Keratinocyte (primary cell): ENCODE results near the gene STRN3. TPM values are rescaled to one million over a fixed set of nuclear protein-coding genes. Genes with fewer than 3 reads are reported as not detected.

ENCODE experiments used
- DNase-seq: peaks from one replicate; pipeline ENCODE4 v3.0.0-alpha.2; 2011; ENCODE audit warnings: low read depth, missing footprints, low spot score
- FAIRE-seq: peaks from 2 replicates; lab custom pipeline; 2011; peaks lifted over from hg19 to GRCh38; lab: Jason Lieb, UNC
- H2AFZ ChIP-seq: 2 replicates; pipeline ENCODE4 v1.6.0; 2012; ENCODE audit warnings: low read length, control low read depth, inconsistent platforms; ENCODE audit not compliant: control insufficient read depth
- H3K27ac ChIP-seq: 2 replicates; pipeline ENCODE4 v1.5.1; 2011; ENCODE audit warnings: low read length; ENCODE audit not compliant: control insufficient read depth, insufficient read depth
- H3K27me3 ChIP-seq: 3 replicates; pipeline ENCODE4 v1.6.0; 2011; ENCODE audit warnings: low read length; ENCODE audit not compliant: control insufficient read depth, insufficient read depth; ENCODE audit errors: extremely low read depth
- H3K36me3 ChIP-seq, 2 experiments: 2 replicates in 1 of 2; 3 replicates in 1 of 2; pipeline ENCODE4 v1.5.1; 2011; ENCODE audit warnings: low read length in 2 of 2, mild to moderate bottlenecking in 1 of 2; ENCODE audit not compliant: control insufficient read depth in 2 of 2, insufficient read depth in 2 of 2; ENCODE audit errors: extremely low read depth in 1 of 2
- H3K4me1 ChIP-seq: 3 replicates; pipeline ENCODE4 v1.5.1; 2011; ENCODE audit warnings: low read length; ENCODE audit not compliant: control insufficient read depth, insufficient read depth; ENCODE audit errors: extremely low read depth
- H3K4me2 ChIP-seq: 3 replicates; pipeline ENCODE4 v1.6.0; 2011; ENCODE audit warnings: low read depth, low read length; ENCODE audit not compliant: control insufficient read depth, insufficient read depth; ENCODE audit errors: extremely low read depth
- H3K4me3 ChIP-seq, 3 experiments: fragments of 200-600 bp in 1 of 3; sonication (generic) in 1 of 3; 2 replicates in 2 of 3; 3 replicates in 1 of 3; pipeline ENCODE4 v1.5.1; 2011 to 2016; ENCODE audit warnings: low read length in 3 of 3, mild to moderate bottlenecking in 3 of 3, control low read depth in 2 of 3, inconsistent platforms in 1 of 3, low read depth in 1 of 3, mixed read lengths in 1 of 3, mixed run types in 1 of 3, moderate library complexity in 1 of 3; ENCODE audit not compliant: control insufficient read depth in 2 of 3, insufficient read depth in 2 of 3; ENCODE audit errors: extremely low read depth in 1 of 3
- H3K79me2 ChIP-seq: 2 replicates; pipeline ENCODE4 v1.6.0; 2012; ENCODE audit warnings: low read length; ENCODE audit not compliant: control insufficient read depth, insufficient read depth
- H3K9ac ChIP-seq: 3 replicates; pipeline ENCODE4 v1.6.0; 2011; ENCODE audit warnings: low read length; ENCODE audit not compliant: control insufficient read depth, insufficient read depth; ENCODE audit errors: extremely low read depth
- H3K9me1 ChIP-seq: 3 replicates; pipeline ENCODE4 v1.6.0; 2011; ENCODE audit warnings: low read length; ENCODE audit not compliant: control insufficient read depth, insufficient read depth; ENCODE audit errors: extremely low read depth
- H3K9me3 ChIP-seq: 2 replicates; pipeline ENCODE4 v1.5.1; 2012; ENCODE audit warnings: low read depth, low read length; ENCODE audit not compliant: control insufficient read depth
- H4K20me1 ChIP-seq: 3 replicates; pipeline ENCODE4 v1.6.0; 2011; ENCODE audit warnings: low read length; ENCODE audit not compliant: control insufficient read depth, insufficient read depth; ENCODE audit errors: extremely low read depth
- EZH2 ChIP-seq: IDR thresholded peaks from one replicate; pipeline ENCODE4 v1.6.1; 2012; ENCODE audit warnings: inconsistent platforms, mild to moderate bottlenecking, low read length, moderate library complexity
- dilution Hi-C: fragments of 300-500 bp; cut with MboI; formaldehyde crosslinking; loops from one replicate; pipeline ENCODE4 v1.7.0; 2020; ENCODE audit warnings: low sequenced_read_pairs; ENCODE audit not compliant: extremely low pct_ligation_motif_present
- polyA plus RNA-seq, 5 experiments: library from polyadenylated mRNA; depleted of rRNA in 3 of 5; stranded (reverse) in 3 of 5; stranded (forward) in 1 of 5; unstranded in 1 of 5; fragments of >200 nt; gene quantifications; 1 replicate in 1 of 5; 2 replicates in 3 of 5; 3 replicates in 1 of 5; pipeline versions ENCODE4 v1.2.1 to v1.2.3, GENCODE V29; 2011 to 2012; ENCODE audit warnings: missing spikeins in 2 of 5, low read depth in 1 of 5, low replicate concordance in 1 of 5
- TF ChIP-seq, protein P1 (sequence below), 3 experiments: IDR thresholded peaks in 1 of 3; conservative IDR thresholded peaks in 1 of 3; optimal IDR thresholded peaks in 1 of 3; 2 replicates in 2 of 3; 3 replicates in 1 of 3; pipeline versions ENCODE3 to v1.5.1; 2011; ENCODE audit warnings: low read length in 3 of 3, mild to moderate bottlenecking in 3 of 3, moderate library complexity in 2 of 3, control low read depth in 1 of 3, inconsistent platforms in 1 of 3; ENCODE audit not compliant: insufficient read depth in 2 of 3; ENCODE audit errors: extremely low read depth in 1 of 3

STRN3 gene
- polyA plus RNA-seq, 1 donor (not counting 4 experiments of a cell fraction or from before 2014, with no cell fraction given), result 38.1 TPM

DNA sequence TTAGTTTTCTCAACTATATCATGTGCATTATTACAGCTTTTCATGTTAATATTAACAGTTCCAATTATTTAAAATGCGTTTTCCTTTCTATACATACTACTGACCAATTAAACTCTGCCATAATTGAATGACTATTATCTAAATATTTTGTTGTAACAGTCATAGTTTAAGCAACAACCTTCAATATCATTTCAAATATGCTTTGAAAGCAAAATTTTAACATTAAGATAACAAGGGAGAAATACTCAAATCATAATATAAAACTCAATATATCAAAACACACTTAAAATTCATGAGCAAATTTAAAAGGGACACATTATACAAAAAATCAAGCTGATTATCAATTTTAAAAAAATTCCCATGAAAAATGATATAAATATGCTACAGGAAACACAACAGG, 111.4 kb downstream of the STRN3 start:
- FAIRE-seq (no peak), DNase-seq (no peak)
- Histone ChIP-seq H3K9me1 (no peaks in the 10 kb centered on the region), H2AFZ (no peak overlapping the region), H3K36me3 (peaks cover 0 to 4% of the 10 kb centered on the region in 2 experiments), H3K4me2 (no peak overlapping the region), H3K4me3 (no peak overlapping the region), H3K9ac (no peak overlapping the region), H3K27me3 (no peaks in the 10 kb centered on the region), H3K79me2 (no peaks in the 10 kb centered on the region), H4K20me1 (no peaks in the 10 kb centered on the region), H3K4me1 (no peaks in the 10 kb centered on the region), H3K27ac (no peak overlapping the region), H3K9me3 (no peaks in the 10 kb centered on the region)
- dilution Hi-C loops, result no loop called here
- TF ChIP-seq, protein P1, sequence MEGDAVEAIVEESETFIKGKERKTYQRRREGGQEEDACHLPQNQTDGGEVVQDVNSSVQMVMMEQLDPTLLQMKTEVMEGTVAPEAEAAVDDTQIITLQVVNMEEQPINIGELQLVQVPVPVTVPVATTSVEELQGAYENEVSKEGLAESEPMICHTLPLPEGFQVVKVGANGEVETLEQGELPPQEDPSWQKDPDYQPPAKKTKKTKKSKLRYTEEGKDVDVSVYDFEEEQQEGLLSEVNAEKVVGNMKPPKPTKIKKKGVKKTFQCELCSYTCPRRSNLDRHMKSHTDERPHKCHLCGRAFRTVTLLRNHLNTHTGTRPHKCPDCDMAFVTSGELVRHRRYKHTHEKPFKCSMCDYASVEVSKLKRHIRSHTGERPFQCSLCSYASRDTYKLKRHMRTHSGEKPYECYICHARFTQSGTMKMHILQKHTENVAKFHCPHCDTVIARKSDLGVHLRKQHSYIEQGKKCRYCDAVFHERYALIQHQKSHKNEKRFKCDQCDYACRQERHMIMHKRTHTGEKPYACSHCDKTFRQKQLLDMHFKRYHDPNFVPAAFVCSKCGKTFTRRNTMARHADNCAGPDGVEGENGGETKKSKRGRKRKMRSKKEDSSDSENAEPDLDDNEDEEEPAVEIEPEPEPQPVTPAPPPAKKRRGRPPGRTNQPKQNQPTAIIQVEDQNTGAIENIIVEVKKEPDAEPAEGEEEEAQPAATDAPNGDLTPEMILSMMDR (optimal IDR thresholded peaks at IDR 0.05 in 1 of 3, IDR thresholded peaks at IDR 0.05 in 1 of 3, conservative IDR thresholded peaks at IDR 0.05 in 1 of 3; ENCODE audit: extremely low read depth in 1 of 3, insufficient read depth in 2 of 3, low read length in 3 of 3), result no peak
- TF ChIP-seq EZH2, result no peak

DNA sequence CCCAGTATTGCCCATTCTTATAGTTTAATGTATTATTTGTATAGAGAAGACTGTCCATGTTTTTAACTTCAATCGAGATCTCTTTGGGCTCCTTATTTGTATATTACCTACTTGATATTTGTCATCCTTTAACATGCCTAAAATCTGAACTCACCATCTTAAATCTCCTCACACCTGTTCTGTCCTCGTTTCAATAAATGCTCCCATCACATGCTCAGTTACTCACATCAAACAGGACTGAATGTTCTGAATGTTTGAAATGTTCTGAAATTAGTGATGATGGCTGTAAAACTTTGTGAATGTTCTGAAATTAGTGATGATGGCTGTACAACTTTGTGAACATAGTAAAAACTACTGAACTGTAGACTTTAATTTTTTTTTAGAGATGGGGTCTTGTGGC, 117.4 kb downstream of the STRN3 start:
- Histone ChIP-seq H3K36me3 (peaks cover 0 to 8% of the 10 kb centered on the region in 2 experiments), H3K4me2 (no peak overlapping the region), H3K27ac (no peak overlapping the region), H3K27me3 (no peaks in the 10 kb centered on the region), H2AFZ (no peak overlapping the region), H3K4me3 (no peak overlapping the region), H3K4me1 (peaks cover 19% of the 10 kb centered on the region), H3K79me2 (no peaks in the 10 kb centered on the region), H4K20me1 (no peaks in the 10 kb centered on the region), H3K9ac (no peak overlapping the region), H3K9me1 (no peaks in the 10 kb centered on the region), H3K9me3 (no peaks in the 10 kb centered on the region)
- dilution Hi-C loops, result no loop called here
- TF ChIP-seq EZH2, result no peak
- peak; percentile 23 for FAIRE-seq
- DNase-seq, result no peak

GRCh38 chr14:30907659-30908057, 118.5 kb downstream of the STRN3 start:
- H3K36me3 ChIP-seq, result peaks cover 0 to 8% of the 10 kb centered on the region in 2 experiments
- no peaks in the 10 kb centered on the region for H4K20me1 ChIP-seq
- no peak for FAIRE-seq

More at GRCh38 chr14:30907659-30908057, 118.5 kb downstream of the STRN3 start:
- TF ChIP-seq EZH2, result no peak
- TF ChIP-seq, protein P1 (optimal IDR thresholded peaks at IDR 0.05 in 1 of 3, IDR thresholded peaks at IDR 0.05 in 1 of 3, conservative IDR thresholded peaks at IDR 0.05 in 1 of 3; ENCODE audit: extremely low read depth in 1 of 3, insufficient read depth in 2 of 3, low read length in 3 of 3), result no peak
- Histone ChIP-seq H3K4me1 (peaks cover 19% of the 10 kb centered on the region), H3K27me3 (no peaks in the 10 kb centered on the region), H2AFZ (no peak overlapping the region), H3K9ac (no peak overlapping the region), H3K79me2 (no peaks in the 10 kb centered on the region), H3K27ac (peak overlapping the region; percentile 74), H3K9me1 (no peaks in the 10 kb centered on the region), H3K9me3 (no peaks in the 10 kb centered on the region), H3K4me3 (peak overlapping the region in 2 of 3 experiments; percentile 6 to 28), H3K4me2 (peak overlapping the region; percentile 59)
- dilution Hi-C loops, result no loop called here
- no peak for DNase-seq
